ENCODE data around the gene BMPER.
A peak's percentile ranks its signal among the peaks of the same experiment; 100 is the strongest.

The BMPER gene

DNA sequence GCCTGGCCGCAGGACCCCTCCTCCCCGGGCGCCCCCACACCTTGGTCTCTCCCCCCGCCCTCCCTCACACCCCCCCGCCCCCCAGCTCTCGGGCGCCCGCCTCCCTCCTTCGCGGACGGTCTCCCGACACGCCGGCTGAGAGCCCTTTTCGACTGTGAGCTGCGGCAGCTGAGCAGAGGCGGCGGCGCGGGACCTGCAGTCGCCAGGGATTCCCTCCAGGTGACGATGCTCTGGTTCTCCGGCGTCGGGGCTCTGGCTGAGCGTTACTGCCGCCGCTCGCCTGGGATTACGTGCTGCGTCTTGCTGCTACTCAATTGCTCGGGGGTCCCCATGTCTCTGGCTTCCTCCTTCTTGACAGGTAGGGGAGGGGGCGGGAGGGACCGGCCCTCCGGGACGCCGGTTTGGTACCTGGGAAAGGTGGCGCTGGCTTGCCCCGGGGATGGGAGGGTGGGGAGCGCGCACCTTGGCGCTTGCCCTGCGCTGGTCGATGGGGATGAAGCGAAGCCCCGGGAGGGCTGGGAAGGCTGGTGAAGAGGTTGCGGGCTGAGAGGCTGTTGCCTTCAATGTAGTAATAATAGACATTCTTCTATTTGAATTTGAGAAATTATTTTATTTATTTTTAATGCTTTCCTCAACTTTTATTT, at the start of gene BMPER:
Gene BMPER (plus strand): TSS at position 151 of the 644 bp plus-strand sequence. CDS start 75 bp downstream, at position 226.
- H3K4me1 Mint-ChIP-seq, result peaks cover 6% of the 10 kb centered on the region
- ATAC-seq, result peak; percentile 17
- H3K36me3 Mint-ChIP-seq, result no peaks in the 10 kb centered on the region
- peak within 1 kb of the TSS; percentile 67 for H3K4me3 Mint-ChIP-seq
- no peak for DNase-seq (ENCODE audit: low spot score in 2 of 2)
- H3K27ac Mint-ChIP-seq, result no peak within 1 kb of the TSS
- H3K9me3 Mint-ChIP-seq, result no peaks in the 10 kb centered on the region

DNA sequence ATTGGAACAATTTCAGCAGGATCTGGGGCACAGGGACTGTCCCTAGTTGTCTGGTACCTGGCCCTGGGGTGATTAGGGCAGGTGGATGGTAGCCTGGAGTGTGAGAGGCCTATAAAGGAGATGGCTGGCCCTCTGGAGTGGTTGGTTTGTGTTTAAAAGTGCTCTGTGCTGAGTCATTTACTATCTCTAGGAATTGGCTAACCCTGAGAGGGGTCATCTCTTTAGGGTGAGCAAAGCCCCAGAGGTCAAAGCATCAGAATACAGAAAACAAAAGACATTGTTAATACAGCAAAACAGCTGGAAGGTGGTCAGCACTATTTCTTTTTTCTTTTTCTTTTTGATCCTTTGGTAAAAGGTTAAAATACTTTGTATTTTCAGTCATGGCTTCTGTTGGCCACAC, 43.4 kb upstream of the BMPER start:
- ATAC-seq, result no peak
- H3K9me3 Mint-ChIP-seq, result no peaks in the 10 kb centered on the region

DNA sequence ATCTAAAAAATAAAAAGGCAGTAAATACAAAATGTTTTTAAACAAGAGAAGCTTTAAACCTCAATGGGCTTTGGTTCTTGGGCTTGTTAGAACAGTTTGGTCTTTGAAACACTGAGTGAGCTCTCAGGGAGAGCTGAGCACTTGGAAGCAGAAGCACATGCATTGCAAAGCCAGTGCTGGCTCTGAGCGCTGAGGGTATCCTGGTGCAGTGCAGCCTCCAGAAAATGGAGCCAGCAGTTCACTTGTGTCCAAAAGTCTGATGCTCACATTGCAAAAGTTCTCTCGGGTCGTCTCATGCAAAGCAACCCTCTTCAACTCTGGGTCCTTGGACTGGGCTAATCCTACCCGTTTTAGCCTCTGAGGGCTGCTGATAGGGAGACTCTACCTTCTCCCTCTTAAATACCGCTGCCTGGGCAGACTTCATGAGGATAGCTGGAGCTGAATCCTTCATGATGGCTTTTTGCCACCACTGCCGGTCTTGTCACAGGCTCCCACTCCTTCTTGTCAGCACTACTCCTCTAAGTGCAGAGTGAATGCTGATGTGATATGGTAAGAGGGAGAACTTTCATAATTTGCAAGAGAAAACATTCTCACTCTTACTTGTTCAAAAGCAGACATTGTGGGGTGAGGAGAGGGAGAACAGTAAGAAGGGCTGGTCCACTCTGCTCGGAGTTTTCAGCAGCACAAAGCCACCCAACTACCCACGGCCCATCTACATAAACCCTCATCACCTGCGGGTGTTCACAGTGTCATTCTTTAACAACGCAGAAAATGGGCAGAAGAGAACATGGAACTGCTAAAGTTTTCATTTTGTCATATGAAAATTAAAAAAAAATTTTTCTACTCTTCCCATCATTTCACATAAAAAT, 42.2 kb upstream of the BMPER start:
- no peaks in the 10 kb centered on the region for H3K9me3 Mint-ChIP-seq
- H3K4me3 Mint-ChIP-seq, result no peak overlapping the region
- H3K27ac Mint-ChIP-seq, result no peak overlapping the region
- ATAC-seq, result no peak
- H3K4me1 Mint-ChIP-seq, result no peaks in the 10 kb centered on the region
- no peaks in the 10 kb centered on the region for H3K36me3 Mint-ChIP-seq
- DNase-seq (ENCODE audit: low spot score in 2 of 2), result no peak

More for the DNA sequence above, 43.4 kb upstream of the BMPER start:
- DNase-seq (ENCODE audit: low spot score in 2 of 2), result no peak
- Mint-ChIP-seq H3K4me3 (no peak overlapping the region), H3K36me3 (no peaks in the 10 kb centered on the region), H3K4me1 (no peaks in the 10 kb centered on the region), H3K27ac (no peak overlapping the region)

DNA sequence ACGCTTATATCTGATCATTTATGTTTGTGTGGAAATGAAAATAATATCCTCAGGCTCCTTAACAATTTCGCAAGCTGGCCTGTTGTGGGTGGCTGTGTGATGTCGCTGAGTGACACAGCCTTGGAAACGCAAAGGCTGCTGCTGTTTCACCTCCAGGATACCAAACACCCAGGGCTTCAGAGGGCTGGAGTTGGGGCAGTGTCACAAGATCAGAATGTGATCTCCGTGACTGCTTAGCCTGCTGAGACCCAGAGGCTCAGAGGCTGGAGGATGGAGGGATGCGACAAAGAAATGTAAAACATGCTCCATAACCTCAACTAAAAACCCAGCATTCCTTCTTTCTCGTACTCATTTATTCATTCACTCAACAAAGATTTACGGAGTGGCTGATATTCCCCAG, 37.2 kb upstream of the BMPER start:
- no peak for DNase-seq (ENCODE audit: low spot score in 2 of 2)
- ATAC-seq, result no peak
- H3K4me1 Mint-ChIP-seq, result no peaks in the 10 kb centered on the region
- no peak overlapping the region for H3K27ac Mint-ChIP-seq
- H3K36me3 Mint-ChIP-seq, result no peaks in the 10 kb centered on the region
- no peak overlapping the region for H3K4me3 Mint-ChIP-seq
- no peaks in the 10 kb centered on the region for H3K9me3 Mint-ChIP-seq

DNA sequence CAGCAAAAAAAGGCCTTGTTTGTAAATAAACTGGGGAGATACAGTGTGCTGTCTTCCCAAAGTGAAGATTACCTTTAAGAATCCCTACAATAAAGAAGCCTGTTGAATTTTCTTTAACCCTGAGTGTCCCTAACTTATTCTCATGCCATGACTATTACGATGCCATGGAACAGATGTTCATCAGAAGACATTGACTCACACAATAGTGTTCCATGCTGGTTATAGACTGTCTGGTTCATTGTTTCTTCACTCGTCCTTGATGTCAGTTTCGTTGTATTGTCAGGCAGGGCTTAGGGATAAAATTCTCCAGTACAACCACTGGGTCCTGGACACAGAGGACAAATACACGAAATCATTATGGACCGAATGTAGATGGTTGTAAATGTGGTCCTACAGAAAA, 36.2 kb upstream of the BMPER start:
- H3K27ac Mint-ChIP-seq, result no peak overlapping the region
- DNase-seq (ENCODE audit: low spot score in 2 of 2) (no peak), ATAC-seq (no peak)
- no peak overlapping the region for H3K4me3 Mint-ChIP-seq
- no peaks in the 10 kb centered on the region for H3K36me3 Mint-ChIP-seq
- no peaks in the 10 kb centered on the region for H3K9me3 Mint-ChIP-seq
- H3K4me1 Mint-ChIP-seq, result no peaks in the 10 kb centered on the region

DNA sequence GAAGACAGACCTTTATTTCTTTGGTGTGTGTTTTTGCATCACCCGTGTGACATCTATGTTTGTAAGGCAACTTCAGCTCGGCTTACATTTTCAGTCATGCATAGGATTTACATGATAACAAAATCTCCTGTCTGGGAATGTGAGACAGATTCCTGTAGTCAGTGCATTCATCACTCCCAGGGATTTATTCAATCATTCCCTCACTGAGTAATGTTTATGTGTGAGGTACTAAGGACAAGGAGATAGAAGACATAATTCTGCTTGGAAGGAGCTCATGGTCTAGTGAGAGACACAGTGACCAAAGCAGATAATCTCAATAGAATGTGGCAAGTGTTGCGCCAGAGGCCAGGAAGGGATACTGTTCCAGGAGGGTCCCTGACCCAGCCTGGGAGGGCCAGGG, 35.2 kb upstream of the BMPER start:
- no peak overlapping the region for H3K4me3 Mint-ChIP-seq
- no peaks in the 10 kb centered on the region for H3K4me1 Mint-ChIP-seq
- H3K27ac Mint-ChIP-seq, result no peak overlapping the region
- H3K9me3 Mint-ChIP-seq, result no peaks in the 10 kb centered on the region
- no peaks in the 10 kb centered on the region for H3K36me3 Mint-ChIP-seq
- ATAC-seq (no peak), DNase-seq (ENCODE audit: low spot score in 2 of 2) (no peak)

DNA sequence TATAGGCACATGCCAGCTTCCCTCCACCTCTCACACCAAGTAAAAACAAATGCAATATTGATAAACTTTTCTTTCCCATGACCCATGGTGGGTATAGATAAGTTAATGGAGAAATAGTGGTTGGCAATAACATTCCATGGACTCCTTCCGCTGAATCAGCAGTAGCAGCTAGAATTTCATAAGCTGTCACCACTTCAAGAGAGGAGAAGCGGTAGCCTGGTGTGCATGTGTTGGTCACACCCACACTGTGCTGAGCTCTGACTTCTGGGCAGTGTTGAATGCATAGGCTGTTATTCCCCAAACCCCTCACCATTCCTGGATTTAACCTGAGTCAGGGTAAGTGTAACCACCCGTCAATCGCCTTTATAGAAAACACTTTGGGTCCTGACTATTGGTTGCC, 32.5 kb upstream of the BMPER start:
- no peak for ATAC-seq
- DNase-seq (ENCODE audit: low spot score in 2 of 2), result no peak
- no peaks in the 10 kb centered on the region for H3K36me3 Mint-ChIP-seq
- H3K4me1 Mint-ChIP-seq, result no peaks in the 10 kb centered on the region
- H3K27ac Mint-ChIP-seq, result no peak overlapping the region
- no peak overlapping the region for H3K4me3 Mint-ChIP-seq
- no peaks in the 10 kb centered on the region for H3K9me3 Mint-ChIP-seq

DNA sequence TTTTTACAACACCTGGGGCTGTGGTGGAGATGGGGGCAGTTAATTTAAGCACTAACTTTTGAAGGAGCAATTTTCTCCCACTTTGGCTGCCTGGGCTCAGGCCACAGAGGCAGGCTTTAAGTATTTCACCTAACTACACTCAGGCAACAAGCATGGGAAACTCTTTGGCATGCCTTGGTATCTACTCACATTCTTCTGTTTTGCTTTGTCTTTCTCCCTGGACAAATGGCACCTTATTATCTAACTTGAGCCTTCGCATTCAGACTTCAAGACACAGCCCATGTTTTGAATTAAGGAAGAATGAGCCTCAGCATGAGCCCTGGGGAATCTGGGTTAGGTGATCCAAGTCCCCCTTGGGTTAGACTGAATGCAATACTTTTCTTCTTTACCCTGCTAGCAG, 31.8 kb upstream of the BMPER start:
- H3K4me3 Mint-ChIP-seq, result no peak overlapping the region
- no peaks in the 10 kb centered on the region for H3K4me1 Mint-ChIP-seq

DNA sequence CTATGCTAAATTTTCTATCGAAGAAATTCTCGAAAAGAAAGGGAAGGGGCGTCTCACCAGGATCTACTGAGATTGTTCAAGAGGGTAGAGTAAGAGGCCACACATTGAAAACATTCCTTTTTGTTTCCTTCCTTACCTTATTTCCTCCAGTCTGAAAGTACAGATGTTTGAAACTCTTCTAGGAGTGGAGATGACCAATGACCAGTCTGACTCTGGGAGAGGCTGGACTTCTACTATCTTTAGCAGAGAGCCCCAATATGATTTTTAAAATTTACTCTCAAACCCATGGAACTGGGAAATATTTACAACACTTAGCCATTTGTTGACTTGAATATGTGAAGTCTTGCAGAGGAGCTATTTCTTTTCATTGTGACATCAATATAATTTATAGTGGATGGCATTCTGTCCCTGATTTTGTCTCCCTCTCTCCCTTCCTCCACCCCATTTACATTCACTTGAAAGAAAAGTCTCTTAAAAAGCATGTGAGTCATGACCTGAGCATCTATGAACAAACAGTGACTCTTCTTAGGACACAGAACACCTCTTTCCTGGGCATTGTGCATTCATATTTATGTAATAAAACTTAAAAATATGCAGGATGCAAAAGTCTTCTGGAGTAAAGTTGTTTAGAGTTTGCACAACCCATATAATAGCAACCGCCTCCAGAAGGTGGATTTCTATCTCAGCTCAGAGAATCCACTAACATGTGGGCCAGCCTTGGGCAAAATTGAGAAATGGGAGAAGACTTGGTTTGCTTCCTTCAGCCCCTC, 31.2 kb upstream of the BMPER start:
- DNase-seq (ENCODE audit: low spot score in 2 of 2) (no peak), ATAC-seq (no peak)
- Mint-ChIP-seq H3K27ac (no peak overlapping the region), H3K9me3 (no peaks in the 10 kb centered on the region), H3K4me1 (no peaks in the 10 kb centered on the region), H3K4me3 (no peak overlapping the region), H3K36me3 (no peaks in the 10 kb centered on the region)

More for the DNA sequence above, 31.8 kb upstream of the BMPER start:
- Mint-ChIP-seq H3K9me3 (no peaks in the 10 kb centered on the region), H3K27ac (no peak overlapping the region), H3K36me3 (no peaks in the 10 kb centered on the region)
- no peak for ATAC-seq
- no peak for DNase-seq (ENCODE audit: low spot score in 2 of 2)

DNA sequence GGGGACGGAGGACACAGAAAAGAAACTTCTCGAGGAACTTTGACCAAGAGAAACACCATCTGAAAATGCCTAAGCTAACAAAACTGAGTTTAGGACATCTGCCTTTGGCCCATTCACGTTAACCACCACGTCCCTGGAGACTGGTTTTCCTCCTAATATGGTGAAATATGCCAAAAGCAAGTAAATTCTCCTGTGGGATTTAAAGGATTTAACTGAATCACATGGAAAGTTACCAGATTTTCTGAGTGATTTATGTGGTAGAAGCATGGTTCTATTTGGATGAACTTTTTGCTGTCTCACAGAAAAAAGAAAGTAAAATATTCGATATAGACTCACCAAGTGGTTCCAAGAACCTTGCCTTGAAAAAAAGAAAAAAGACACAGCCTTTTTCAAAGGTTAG, 30.4 kb upstream of the BMPER start:
- ATAC-seq (no peak), DNase-seq (ENCODE audit: low spot score in 2 of 2) (no peak)
- H3K9me3 Mint-ChIP-seq, result no peaks in the 10 kb centered on the region
- no peak overlapping the region for H3K27ac Mint-ChIP-seq
- no peaks in the 10 kb centered on the region for H3K4me1 Mint-ChIP-seq
- H3K4me3 Mint-ChIP-seq, result no peak overlapping the region
- no peaks in the 10 kb centered on the region for H3K36me3 Mint-ChIP-seq

DNA sequence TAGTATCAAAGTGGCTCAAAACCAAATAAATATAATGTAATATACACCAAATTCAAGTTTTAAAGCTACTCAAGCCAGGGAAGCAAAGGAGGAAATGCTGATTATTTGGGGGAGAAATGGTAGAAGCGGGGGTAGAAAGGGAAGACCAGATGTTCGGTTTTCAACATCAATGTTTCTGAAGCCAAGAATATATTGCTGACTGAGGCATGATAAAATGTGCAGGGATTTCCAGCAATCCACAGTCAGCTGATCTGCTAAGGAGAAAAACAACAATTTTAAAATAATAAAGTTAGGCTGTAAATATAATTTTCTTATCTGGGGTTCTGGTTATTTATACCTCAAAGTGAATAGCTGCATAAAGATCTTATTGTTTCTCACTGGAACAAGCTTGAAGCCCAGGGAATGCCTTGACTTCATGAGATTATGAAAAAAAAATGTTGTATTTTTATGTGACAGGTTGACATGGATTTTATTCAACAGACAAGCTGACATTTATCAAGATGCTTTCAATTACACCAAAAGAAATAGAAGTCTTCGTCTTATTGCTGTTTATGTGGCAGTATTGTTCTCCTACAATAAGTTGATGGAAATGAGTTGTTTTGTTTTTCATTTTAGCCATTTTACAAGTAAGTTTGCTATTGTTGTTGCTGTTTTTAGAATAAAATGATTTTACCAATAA, 28.6 kb upstream of the BMPER start:
- H3K4me3 Mint-ChIP-seq, result no peak overlapping the region
- H3K9me3 Mint-ChIP-seq, result no peaks in the 10 kb centered on the region
- no peaks in the 10 kb centered on the region for H3K4me1 Mint-ChIP-seq
- no peaks in the 10 kb centered on the region for H3K36me3 Mint-ChIP-seq
- no peak for ATAC-seq
- no peak for DNase-seq (ENCODE audit: low spot score in 2 of 2)
- no peak overlapping the region for H3K27ac Mint-ChIP-seq

DNA sequence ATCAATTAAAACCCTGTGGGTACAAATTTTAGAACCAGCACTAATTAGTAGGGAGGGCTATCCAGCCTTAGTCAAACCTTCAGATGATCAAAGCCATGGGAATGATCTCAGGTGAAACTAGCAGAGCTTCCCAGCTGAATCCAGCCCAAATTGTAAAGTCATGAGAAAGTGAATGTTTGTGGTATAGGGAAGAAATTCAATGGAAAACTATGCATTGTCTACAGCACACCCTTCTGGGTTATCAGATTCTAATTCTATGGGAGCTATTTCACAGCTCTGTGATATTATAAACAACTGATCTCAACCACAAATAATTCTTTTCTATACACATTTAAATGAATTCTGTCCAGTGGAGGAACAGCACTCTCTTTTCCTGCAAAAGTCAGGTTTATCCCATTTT, 24.6 kb upstream of the BMPER start:
- Mint-ChIP-seq H3K4me1 (no peaks in the 10 kb centered on the region), H3K4me3 (no peak overlapping the region), H3K9me3 (no peaks in the 10 kb centered on the region), H3K27ac (no peak overlapping the region), H3K36me3 (no peaks in the 10 kb centered on the region)
- no peak for DNase-seq (ENCODE audit: low spot score in 2 of 2)
- ATAC-seq, result no peak

DNA sequence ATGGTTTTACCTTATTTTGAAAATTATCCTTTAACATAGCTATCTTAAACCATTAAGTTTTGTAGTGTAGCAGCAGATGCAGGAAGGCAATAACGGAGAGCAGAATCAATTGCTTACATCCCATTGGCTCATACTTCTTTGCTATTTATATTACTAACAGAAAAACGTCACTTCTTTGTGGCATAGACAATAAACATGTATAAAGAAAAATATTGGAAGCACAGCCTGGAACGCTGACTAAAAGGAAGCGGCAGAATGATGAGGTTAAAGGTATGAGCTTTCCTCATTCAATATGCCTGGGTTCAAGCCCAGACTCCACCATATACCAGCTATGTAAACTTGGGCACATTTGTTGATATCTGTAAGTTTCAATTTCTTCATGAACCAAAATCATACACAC, 24.0 kb upstream of the BMPER start:
- no peak overlapping the region for H3K27ac Mint-ChIP-seq
- H3K4me1 Mint-ChIP-seq, result no peaks in the 10 kb centered on the region
- no peak for ATAC-seq
- H3K4me3 Mint-ChIP-seq, result no peak overlapping the region
- H3K36me3 Mint-ChIP-seq, result no peaks in the 10 kb centered on the region
- no peak for DNase-seq (ENCODE audit: low spot score in 2 of 2)
- H3K9me3 Mint-ChIP-seq, result no peaks in the 10 kb centered on the region

DNA sequence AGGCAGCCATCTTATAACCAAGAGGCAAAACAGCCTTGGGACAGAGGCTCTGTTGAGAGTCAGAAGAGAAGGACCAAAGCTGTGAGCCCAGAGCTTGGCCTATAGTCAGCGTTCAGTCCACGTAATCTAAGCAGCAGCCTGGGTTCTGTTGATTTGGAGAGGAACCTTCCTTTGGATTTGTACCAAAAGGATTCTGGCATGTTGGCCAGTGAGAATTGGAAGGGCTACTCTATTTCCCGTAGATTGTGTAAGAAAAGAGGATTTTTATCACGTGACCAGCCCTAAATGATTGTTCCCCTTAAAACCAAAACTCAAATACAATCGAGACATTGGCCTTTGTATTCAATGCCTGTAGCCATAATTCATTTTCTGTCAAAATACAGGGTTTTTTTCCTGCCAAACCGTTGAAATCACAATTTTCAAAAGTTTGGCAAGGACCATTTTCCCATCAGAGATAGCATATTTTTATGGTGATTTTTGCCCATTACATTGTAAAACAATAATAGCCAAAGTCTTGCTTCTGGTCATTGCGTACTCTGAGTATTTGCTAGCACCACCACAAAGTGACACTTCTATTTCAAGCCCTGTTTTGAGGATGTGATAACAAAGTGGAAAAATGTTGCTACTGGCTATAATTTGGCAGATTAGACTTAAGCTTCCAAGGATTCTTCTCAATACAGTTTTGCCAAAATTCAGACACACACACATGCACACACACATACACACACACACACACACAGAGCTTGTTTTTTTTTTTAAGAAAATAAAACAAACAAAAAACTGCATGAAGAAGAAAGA, 23.1 kb upstream of the BMPER start:
- Mint-ChIP-seq H3K4me3 (no peak overlapping the region), H3K36me3 (no peaks in the 10 kb centered on the region), H3K27ac (no peak overlapping the region), H3K9me3 (no peaks in the 10 kb centered on the region), H3K4me1 (no peaks in the 10 kb centered on the region)
- ATAC-seq, result no peak
- DNase-seq (ENCODE audit: low spot score in 2 of 2), result no peak

Measured in stimulated activated effector memory CD8-positive, alpha-beta T cell treated with anti-CD3 and anti-CD28 coated beads, Interleukin-12 subunit alpha, Interleukin-12 subunit beta, amount 100 ng/mL, for 72 hours (primary cell).